ENCODE results near the gene ALKBH3. TPM values are rescaled to one million over a fixed set of nuclear protein-coding genes. Genes with fewer than 3 reads are reported as not detected.

ALKBH3 gene
- total and polyA plus RNA-seq, 10 of the 15 experiments (the other 5 are each of a cell fraction or from before 2014, with no cell fraction given) = 22.1 to 50.8 (median 38.5) TPM

DNA sequence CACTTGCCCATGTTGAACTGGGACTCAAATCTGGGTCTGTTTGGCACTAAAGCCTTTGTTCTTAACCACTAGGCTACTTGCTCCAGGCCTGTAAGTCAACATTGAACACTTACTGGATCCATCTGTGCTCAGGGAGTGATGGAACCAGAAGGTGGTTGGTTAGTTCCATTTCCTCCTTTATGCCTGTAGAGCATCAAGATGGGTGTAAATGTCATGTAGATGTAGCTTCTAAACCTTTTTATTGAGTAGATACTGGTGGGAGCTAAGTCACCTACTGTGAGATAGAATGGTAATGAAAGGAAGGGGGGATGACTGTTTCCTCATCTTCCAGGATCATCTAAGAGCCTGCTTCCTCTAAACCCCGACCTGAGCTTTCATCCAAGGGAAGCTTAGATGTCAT, 38.6 kb upstream of the ALKBH3 start:
- no peak overlapping the region for H3K9ac ChIP-seq (ENCODE audit: control insufficient read depth, insufficient read depth, low read length)
- in situ Hi-C loops (cut with MboI) (no loop called here), intact Hi-C loops (cut with micrococcal nuclease; ENCODE audit: unreplicated experiment) (no loop called here)
- H3K9me3 ChIP-seq (replicated peaks; ENCODE audit: control insufficient read depth, insufficient read depth, low read length) = no peaks in the 10 kb centered on the region
- no peaks in the 10 kb centered on the region for H4K20me1 ChIP-seq (ENCODE audit: control insufficient read depth, insufficient read depth)
- ChIA-PET SMC1A (ENCODE audit: uncharacterized antibody, unreplicated experiment) (interaction anchor here (0.6 to 1.9 kb wide), 5 partner anchors 10 to 355 kb away, joined by 3 to 7 read pairs (median 5); no protein-coding TSS in a partner anchor), CTCF (interaction anchor here (1.3 to 4.0 kb wide), 5 partner anchors 9 to 61 kb away, joined by 3 to 29 read pairs (median 8); no protein-coding TSS in a partner anchor), RAD21 (ENCODE audit: unreplicated experiment) (interaction anchor here (1.2 to 1.4 kb wide), 2 partner anchors 10 to 15 kb away, joined by 3 read pairs; no protein-coding TSS in a partner anchor), POLR2A (no interaction called here)
- WGBS (ENCODE audit: insufficient coverage, insufficient replicate concordance, low lambda C conversion rate, missing lambda C conversion rate) = 93% methylated on average over 1 of the region's 1 CpG
- FAIRE-seq = no peak
- ATAC-seq = no peak
- DNase-seq (ENCODE audit: low read depth, low spot score) = no peak
- no peak overlapping the region for H3K4me3 ChIP-seq
- no peaks in the 10 kb centered on the region for H3K79me2 ChIP-seq (ENCODE audit: control insufficient read depth, insufficient read depth, low read length)
- H3K4me1 ChIP-seq (ENCODE audit: control insufficient read depth, insufficient read depth, low read length) = no peaks in the 10 kb centered on the region
- H3K27me3 ChIP-seq (replicated peaks in 1 of 2; ENCODE audit: control insufficient read depth in 2 of 2, insufficient read depth in 2 of 2, low read length in 1 of 2) = no peaks in the 10 kb centered on the region
- no TSS peak for BruUV-seq (replicated peaks)
- H3K36me3 ChIP-seq (ENCODE audit: control insufficient read depth in 2 of 2, insufficient read depth in 2 of 2, low read length in 1 of 2) = peaks cover 2 to 14% of the 10 kb centered on the region in 2 experiments; a peak in 3 of 4 replicates
- H2AFZ ChIP-seq (ENCODE audit: control insufficient read depth, low read depth, low read length) = no peak overlapping the region
- H3K4me2 ChIP-seq (ENCODE audit: control insufficient read depth, insufficient read depth) = no peak overlapping the region
- no peak overlapping the region for H3K27ac ChIP-seq (ENCODE audit: control insufficient read depth, insufficient read depth)
- TF ChIP-seq, protein P1, sequence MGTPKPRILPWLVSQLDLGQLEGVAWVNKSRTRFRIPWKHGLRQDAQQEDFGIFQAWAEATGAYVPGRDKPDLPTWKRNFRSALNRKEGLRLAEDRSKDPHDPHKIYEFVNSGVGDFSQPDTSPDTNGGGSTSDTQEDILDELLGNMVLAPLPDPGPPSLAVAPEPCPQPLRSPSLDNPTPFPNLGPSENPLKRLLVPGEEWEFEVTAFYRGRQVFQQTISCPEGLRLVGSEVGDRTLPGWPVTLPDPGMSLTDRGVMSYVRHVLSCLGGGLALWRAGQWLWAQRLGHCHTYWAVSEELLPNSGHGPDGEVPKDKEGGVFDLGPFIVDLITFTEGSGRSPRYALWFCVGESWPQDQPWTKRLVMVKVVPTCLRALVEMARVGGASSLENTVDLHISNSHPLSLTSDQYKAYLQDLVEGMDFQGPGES (IDR thresholded peaks at IDR 0.05) = no peak
- no peak for TF ChIP-seq CREB1 (IDR thresholded peaks at IDR 0.05; ENCODE audit: low read depth)
- no peak for TF ChIP-seq NFYA (IDR thresholded peaks at IDR 0.05; ENCODE audit: borderline replicate concordance, low read depth, low read length)
- TF ChIP-seq, protein P2, sequence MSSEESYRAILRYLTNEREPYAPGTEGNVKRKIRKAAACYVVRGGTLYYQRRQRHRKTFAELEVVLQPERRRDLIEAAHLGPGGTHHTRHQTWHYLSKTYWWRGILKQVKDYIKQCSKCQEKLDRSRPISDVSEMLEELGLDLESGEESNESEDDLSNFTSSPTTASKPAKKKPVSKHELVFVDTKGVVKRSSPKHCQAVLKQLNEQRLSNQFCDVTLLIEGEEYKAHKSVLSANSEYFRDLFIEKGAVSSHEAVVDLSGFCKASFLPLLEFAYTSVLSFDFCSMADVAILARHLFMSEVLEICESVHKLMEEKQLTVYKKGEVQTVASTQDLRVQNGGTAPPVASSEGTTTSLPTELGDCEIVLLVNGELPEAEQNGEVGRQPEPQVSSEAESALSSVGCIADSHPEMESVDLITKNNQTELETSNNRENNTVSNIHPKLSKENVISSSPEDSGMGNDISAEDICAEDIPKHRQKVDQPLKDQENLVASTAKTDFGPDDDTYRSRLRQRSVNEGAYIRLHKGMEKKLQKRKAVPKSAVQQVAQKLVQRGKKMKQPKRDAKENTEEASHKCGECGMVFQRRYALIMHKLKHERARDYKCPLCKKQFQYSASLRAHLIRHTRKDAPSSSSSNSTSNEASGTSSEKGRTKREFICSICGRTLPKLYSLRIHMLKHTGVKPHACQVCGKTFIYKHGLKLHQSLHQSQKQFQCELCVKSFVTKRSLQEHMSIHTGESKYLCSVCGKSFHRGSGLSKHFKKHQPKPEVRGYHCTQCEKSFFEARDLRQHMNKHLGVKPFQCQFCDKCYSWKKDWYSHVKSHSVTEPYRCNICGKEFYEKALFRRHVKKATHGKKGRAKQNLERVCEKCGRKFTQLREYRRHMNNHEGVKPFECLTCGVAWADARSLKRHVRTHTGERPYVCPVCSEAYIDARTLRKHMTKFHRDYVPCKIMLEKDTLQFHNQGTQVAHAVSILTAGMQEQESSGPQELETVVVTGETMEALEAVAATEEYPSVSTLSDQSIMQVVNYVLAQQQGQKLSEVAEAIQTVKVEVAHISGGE (CRISPR knock-in tag; IDR thresholded peaks at IDR 0.05) = no peak
- TF ChIP-seq, protein P3, sequence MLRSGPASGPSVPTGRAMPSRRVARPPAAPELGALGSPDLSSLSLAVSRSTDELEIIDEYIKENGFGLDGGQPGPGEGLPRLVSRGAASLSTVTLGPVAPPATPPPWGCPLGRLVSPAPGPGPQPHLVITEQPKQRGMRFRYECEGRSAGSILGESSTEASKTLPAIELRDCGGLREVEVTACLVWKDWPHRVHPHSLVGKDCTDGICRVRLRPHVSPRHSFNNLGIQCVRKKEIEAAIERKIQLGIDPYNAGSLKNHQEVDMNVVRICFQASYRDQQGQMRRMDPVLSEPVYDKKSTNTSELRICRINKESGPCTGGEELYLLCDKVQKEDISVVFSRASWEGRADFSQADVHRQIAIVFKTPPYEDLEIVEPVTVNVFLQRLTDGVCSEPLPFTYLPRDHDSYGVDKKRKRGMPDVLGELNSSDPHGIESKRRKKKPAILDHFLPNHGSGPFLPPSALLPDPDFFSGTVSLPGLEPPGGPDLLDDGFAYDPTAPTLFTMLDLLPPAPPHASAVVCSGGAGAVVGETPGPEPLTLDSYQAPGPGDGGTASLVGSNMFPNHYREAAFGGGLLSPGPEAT (IDR thresholded peaks at IDR 0.05; ENCODE audit: low read depth) = no peak
- TF ChIP-seq SIX5 (IDR thresholded peaks at IDR 0.05; ENCODE audit: low read depth, low read length, severe bottlenecking) = no peak
- TF ChIP-seq SREBF1 (IDR thresholded peaks at IDR 0.05; ENCODE audit: low read length) = no peak
- no peak for TF ChIP-seq WRNIP1 (IDR thresholded peaks at IDR 0.05; ENCODE audit: borderline replicate concordance, low read depth, low read length)
- no peak for TF ChIP-seq FOXK2 (IDR thresholded peaks at IDR 0.05)
- TF ChIP-seq, protein P4, sequence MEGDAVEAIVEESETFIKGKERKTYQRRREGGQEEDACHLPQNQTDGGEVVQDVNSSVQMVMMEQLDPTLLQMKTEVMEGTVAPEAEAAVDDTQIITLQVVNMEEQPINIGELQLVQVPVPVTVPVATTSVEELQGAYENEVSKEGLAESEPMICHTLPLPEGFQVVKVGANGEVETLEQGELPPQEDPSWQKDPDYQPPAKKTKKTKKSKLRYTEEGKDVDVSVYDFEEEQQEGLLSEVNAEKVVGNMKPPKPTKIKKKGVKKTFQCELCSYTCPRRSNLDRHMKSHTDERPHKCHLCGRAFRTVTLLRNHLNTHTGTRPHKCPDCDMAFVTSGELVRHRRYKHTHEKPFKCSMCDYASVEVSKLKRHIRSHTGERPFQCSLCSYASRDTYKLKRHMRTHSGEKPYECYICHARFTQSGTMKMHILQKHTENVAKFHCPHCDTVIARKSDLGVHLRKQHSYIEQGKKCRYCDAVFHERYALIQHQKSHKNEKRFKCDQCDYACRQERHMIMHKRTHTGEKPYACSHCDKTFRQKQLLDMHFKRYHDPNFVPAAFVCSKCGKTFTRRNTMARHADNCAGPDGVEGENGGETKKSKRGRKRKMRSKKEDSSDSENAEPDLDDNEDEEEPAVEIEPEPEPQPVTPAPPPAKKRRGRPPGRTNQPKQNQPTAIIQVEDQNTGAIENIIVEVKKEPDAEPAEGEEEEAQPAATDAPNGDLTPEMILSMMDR (IDR thresholded peaks at IDR 0.05 in 2 of 3, conservative IDR thresholded peaks at IDR 0.05 in 1 of 3; ENCODE audit: control insufficient read depth in 2 of 3, extremely low read depth in 1 of 3, insufficient read depth in 1 of 3, low read depth in 3 of 3, low read length in 3 of 3) = no peak
- TF ChIP-seq, protein P5, sequence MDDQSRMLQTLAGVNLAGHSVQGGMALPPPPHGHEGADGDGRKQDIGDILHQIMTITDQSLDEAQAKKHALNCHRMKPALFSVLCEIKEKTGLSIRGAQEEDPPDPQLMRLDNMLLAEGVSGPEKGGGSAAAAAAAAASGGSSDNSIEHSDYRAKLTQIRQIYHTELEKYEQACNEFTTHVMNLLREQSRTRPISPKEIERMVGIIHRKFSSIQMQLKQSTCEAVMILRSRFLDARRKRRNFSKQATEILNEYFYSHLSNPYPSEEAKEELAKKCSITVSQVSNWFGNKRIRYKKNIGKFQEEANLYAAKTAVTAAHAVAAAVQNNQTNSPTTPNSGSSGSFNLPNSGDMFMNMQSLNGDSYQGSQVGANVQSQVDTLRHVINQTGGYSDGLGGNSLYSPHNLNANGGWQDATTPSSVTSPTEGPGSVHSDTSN (IDR thresholded peaks at IDR 0.05; ENCODE audit: insufficient replicate concordance, low read depth, low read length) = no peak
- TF ChIP-seq ESRRA (IDR thresholded peaks at IDR 0.05; ENCODE audit: low read length) = no peak
- TF ChIP-seq, protein P6, sequence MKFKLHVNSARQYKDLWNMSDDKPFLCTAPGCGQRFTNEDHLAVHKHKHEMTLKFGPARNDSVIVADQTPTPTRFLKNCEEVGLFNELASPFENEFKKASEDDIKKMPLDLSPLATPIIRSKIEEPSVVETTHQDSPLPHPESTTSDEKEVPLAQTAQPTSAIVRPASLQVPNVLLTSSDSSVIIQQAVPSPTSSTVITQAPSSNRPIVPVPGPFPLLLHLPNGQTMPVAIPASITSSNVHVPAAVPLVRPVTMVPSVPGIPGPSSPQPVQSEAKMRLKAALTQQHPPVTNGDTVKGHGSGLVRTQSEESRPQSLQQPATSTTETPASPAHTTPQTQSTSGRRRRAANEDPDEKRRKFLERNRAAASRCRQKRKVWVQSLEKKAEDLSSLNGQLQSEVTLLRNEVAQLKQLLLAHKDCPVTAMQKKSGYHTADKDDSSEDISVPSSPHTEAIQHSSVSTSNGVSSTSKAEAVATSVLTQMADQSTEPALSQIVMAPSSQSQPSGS (IDR thresholded peaks at IDR 0.05; ENCODE audit: low read length) = no peak

All from GM12878 (cell line).